ENCODE data around the gene TSPAN18. TPM values are rescaled to one million over a fixed set of nuclear protein-coding genes. Genes with fewer than 3 reads are reported as not detected.
A peak's percentile ranks its signal among the peaks of the same experiment; 100 is the strongest.

The TSPAN18 gene
- total and polyA plus RNA-seq, 2 experiments from 2014 or later, result 6.0 to 10.6 TPM

GRCh38 chr11:44799012-44799411 lies 72.2 kb downstream of the TSPAN18 start:
- no peaks in the 10 kb centered on the region for H4K20me1 ChIP-seq (replicated peaks; ENCODE audit: insufficient read depth)
- no peaks in the 10 kb centered on the region; the same call in 1 of the 2 replicates for H3F3A ChIP-seq (replicated peaks; ENCODE audit: low read depth)
- no peaks in the 10 kb centered on the region for H3K9me3 Mint-ChIP-seq
- H3K36me3 Mint-ChIP-seq (ENCODE audit: low read depth), result no peaks in the 10 kb centered on the region
- H3K4me3 Mint-ChIP-seq, result peak overlapping the region; percentile 2; the same call in 1 of the 3 replicates
- peaks cover 42% of the 10 kb centered on the region for H3K4me1 ChIP-seq (ENCODE audit: insufficient read depth)
- no peaks in the 10 kb centered on the region for H3K36me3 ChIP-seq (ENCODE audit: insufficient read depth)
- no peak overlapping the region for H2AFZ ChIP-seq
- ATAC-seq (peak; percentile 9; the same call in 2 of the 3 replicates), DNase-seq (ENCODE audit: low spot score) (no peak)
- H3K4me2 ChIP-seq, result peak overlapping the region; percentile 63
- H3K4me1 Mint-ChIP-seq, result peaks cover 77% of the 10 kb centered on the region
- H3K27me3 Mint-ChIP-seq (ENCODE audit: insufficient read depth, low read depth, poor library complexity), result peaks cover 12% of the 10 kb centered on the region
- no peaks in the 10 kb centered on the region for H3K79me2 ChIP-seq (replicated peaks; ENCODE audit: insufficient read depth)
- TF ChIP-seq REST (IDR thresholded peaks at IDR 0.05; ENCODE audit: unreplicated experiment) (no peak), EZH2 (IDR thresholded peaks at IDR 0.05; ENCODE audit: low read depth, unreplicated experiment) (no peak), CREB1 (CRISPR knock-in tag; IDR thresholded peaks at IDR 0.05; ENCODE audit: low read depth) (no peak), POLR2AphosphoS5 (IDR thresholded peaks at IDR 0.05; ENCODE audit: low read depth) (no peak), STAT1 (IDR thresholded peaks at IDR 0.05; ENCODE audit: unreplicated experiment) (no peak), EZH2phosphoT487 (IDR thresholded peaks at IDR 0.05; ENCODE audit: unreplicated experiment) (no peak), ETS1 (IDR thresholded peaks at IDR 0.05) (no peak), ZNF114 (CRISPR knock-in tag; IDR thresholded peaks at IDR 0.05) (no peak), JUNB (IDR thresholded peaks at IDR 0.05; ENCODE audit: unreplicated experiment) (no peak)
- H3K27ac Mint-ChIP-seq, result peak overlapping the region; percentile 30; the same call in 1 of the 2 replicates
- no peaks in the 10 kb centered on the region for H3K27me3 ChIP-seq (ENCODE audit: insufficient read depth)
- no peaks in the 10 kb centered on the region for H3K9me2 ChIP-seq (ENCODE audit: insufficient read depth)
- no peak overlapping the region for H3K4me3 ChIP-seq
- H3K27ac ChIP-seq (ENCODE audit: low read depth), result no peak overlapping the region

DNA sequence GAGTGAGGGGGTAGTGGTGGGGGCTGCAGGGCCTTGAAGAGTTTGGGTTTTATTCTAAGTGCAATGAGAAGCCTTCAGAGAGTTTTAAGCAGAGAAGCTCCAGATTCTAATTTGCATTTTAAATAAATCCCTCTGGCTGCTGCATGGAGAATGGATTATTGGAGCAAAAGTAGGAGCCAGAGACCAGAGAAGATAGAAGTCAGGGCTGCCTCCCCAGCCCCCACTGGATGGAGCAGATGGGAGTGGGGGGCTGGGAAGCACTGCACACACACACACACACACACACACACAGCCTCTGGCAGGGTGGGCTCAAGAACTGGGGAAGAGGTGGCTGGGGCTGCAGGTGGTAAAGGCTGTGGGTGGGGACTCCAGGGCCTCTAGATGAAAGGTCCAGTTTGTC lies 75.6 kb downstream of the TSPAN18 start:
- Mint-ChIP-seq H3K27ac (peak overlapping the region; percentile 50), H3K4me3 (no peak overlapping the region), H3K27me3 (ENCODE audit: insufficient read depth, low read depth, poor library complexity) (peaks cover 7% of the 10 kb centered on the region), H3K36me3 (ENCODE audit: low read depth) (no peaks in the 10 kb centered on the region), H3K9me3 (no peaks in the 10 kb centered on the region), H3K4me1 (peaks cover 79% of the 10 kb centered on the region)
- Histone ChIP-seq H3K4me1 (ENCODE audit: insufficient read depth) (peaks cover 43% of the 10 kb centered on the region), H3K36me3 (ENCODE audit: insufficient read depth) (no peaks in the 10 kb centered on the region), H3K9me2 (ENCODE audit: insufficient read depth) (no peaks in the 10 kb centered on the region), H3K4me3 (no peak overlapping the region), H3K27me3 (ENCODE audit: insufficient read depth) (no peaks in the 10 kb centered on the region), H3F3A (replicated peaks; ENCODE audit: low read depth) (no peaks in the 10 kb centered on the region; the same call in 1 of the 2 replicates), H3K79me2 (replicated peaks; ENCODE audit: insufficient read depth) (no peaks in the 10 kb centered on the region), H3K27ac (ENCODE audit: low read depth) (no peak overlapping the region), H3K4me2 (no peak overlapping the region), H4K20me1 (replicated peaks; ENCODE audit: insufficient read depth) (no peaks in the 10 kb centered on the region), H2AFZ (no peak overlapping the region)
- ATAC-seq (no peak), DNase-seq (ENCODE audit: low spot score) (no peak)
- no peak for TF ChIP-seq STAT1 (IDR thresholded peaks at IDR 0.05; ENCODE audit: unreplicated experiment)
- TF ChIP-seq CREB1 (CRISPR knock-in tag; IDR thresholded peaks at IDR 0.05; ENCODE audit: low read depth), result no peak
- TF ChIP-seq EZH2phosphoT487 (IDR thresholded peaks at IDR 0.05; ENCODE audit: unreplicated experiment), result no peak
- no peak for TF ChIP-seq JUNB (IDR thresholded peaks at IDR 0.05; ENCODE audit: unreplicated experiment)
- TF ChIP-seq NANOG (IDR thresholded peaks at IDR 0.05; ENCODE audit: borderline replicate concordance), result no peak
- no peak for TF ChIP-seq EZH2 (IDR thresholded peaks at IDR 0.05; ENCODE audit: low read depth, unreplicated experiment)
- TF ChIP-seq ETS1 (IDR thresholded peaks at IDR 0.05), result no peak
- TF ChIP-seq CTCF (conservative IDR thresholded peaks at IDR 0.05; ENCODE audit: low read depth in 2 of 2), result no peak

Data from GM23338 (cell line).